Measurements from ENCODE around the gene DAG1.

Gene DAG1

GRCh38 chr3:49539659-49540560, 69.8 kb downstream of the DAG1 start:
- Histone ChIP-seq H3K27ac (ENCODE audit: low read depth, low read length) (peak overlapping the region; percentile 10; the same call in 1 of the 2 replicates), H3K4me1 (ENCODE audit: control insufficient read depth, low read length) (peaks cover 21% of the 10 kb centered on the region)

GRCh38 chr3:49552087-49552486, 82.0 kb downstream of the DAG1 start:
- no peak overlapping the region for H3K4me3 ChIP-seq (ENCODE audit: low read length)
- TF ChIP-seq CTCF (IDR thresholded peaks at IDR 0.05; ENCODE audit: low read depth, low read length, poor library complexity, severe bottlenecking): no peak
- no peak for TF ChIP-seq EZH2phosphoT487 (IDR thresholded peaks at IDR 0.05; ENCODE audit: borderline replicate concordance, low read length)
- peaks cover 18% of the 10 kb centered on the region for H3K4me1 ChIP-seq (ENCODE audit: control insufficient read depth, low read length)

More at GRCh38 chr3:49539659-49540560, 69.8 kb downstream of the DAG1 start:
- Histone ChIP-seq H4K20me1 (ENCODE audit: control insufficient read depth, insufficient read depth, low read depth, low read length) (no peaks in the 10 kb centered on the region), H3K9me3 (ENCODE audit: control insufficient read depth, insufficient read depth, low read length) (no peaks in the 10 kb centered on the region), H3K36me3 (ENCODE audit: control insufficient read depth, low read length) (no peaks in the 10 kb centered on the region), H3K4me2 (ENCODE audit: low read length) (peak overlapping the region; percentile 87), H3F3A (ENCODE audit: control insufficient read depth, insufficient read depth) (no peaks in the 10 kb centered on the region), H3K4me3 (ENCODE audit: low read length) (peak overlapping the region; percentile 76), H3K9me2 (replicated peaks; ENCODE audit: control insufficient read depth, low read length) (no peaks in the 10 kb centered on the region), H3K79me2 (ENCODE audit: control insufficient read depth, low read length) (no peaks in the 10 kb centered on the region), H3K27me3 (ENCODE audit: control insufficient read depth, low read length) (peaks cover 13% of the 10 kb centered on the region)
- TF ChIP-seq CTCF (IDR thresholded peaks at IDR 0.05; ENCODE audit: low read depth, low read length, poor library complexity, severe bottlenecking) (peak; percentile 97), EZH2phosphoT487 (IDR thresholded peaks at IDR 0.05; ENCODE audit: borderline replicate concordance, low read length) (no peak)

GRCh38 chr3:49553324-49553691, 83.2 kb downstream of the DAG1 start:
- TF ChIP-seq CTCF (IDR thresholded peaks at IDR 0.05; ENCODE audit: low read depth, low read length, poor library complexity, severe bottlenecking) (no peak), EZH2phosphoT487 (IDR thresholded peaks at IDR 0.05; ENCODE audit: borderline replicate concordance, low read length) (no peak)
- Histone ChIP-seq H3K36me3 (ENCODE audit: control insufficient read depth, low read length) (no peaks in the 10 kb centered on the region), H3F3A (ENCODE audit: control insufficient read depth, insufficient read depth) (0 out of 2 replicates have a peak, but pooled peaks cover 5% of the 10 kb centered on the region), H4K20me1 (ENCODE audit: control insufficient read depth, insufficient read depth, low read depth, low read length) (no peaks in the 10 kb centered on the region), H3K9me3 (ENCODE audit: control insufficient read depth, insufficient read depth, low read length) (no peaks in the 10 kb centered on the region), H3K27me3 (ENCODE audit: control insufficient read depth, low read length) (peaks cover 34% of the 10 kb centered on the region), H3K27ac (ENCODE audit: low read depth, low read length) (no peak overlapping the region), H3K9me2 (replicated peaks; ENCODE audit: control insufficient read depth, low read length) (no peaks in the 10 kb centered on the region), H3K4me1 (ENCODE audit: control insufficient read depth, low read length) (peaks cover 18% of the 10 kb centered on the region), H3K79me2 (ENCODE audit: control insufficient read depth, low read length) (no peaks in the 10 kb centered on the region), H3K4me3 (ENCODE audit: low read length) (peak overlapping the region; percentile 79), H3K4me2 (ENCODE audit: low read length) (peak overlapping the region; percentile 92)

More at GRCh38 chr3:49552087-49552486, 82.0 kb downstream of the DAG1 start:
- Histone ChIP-seq H3K27ac (ENCODE audit: low read depth, low read length) (no peak overlapping the region), H3K79me2 (ENCODE audit: control insufficient read depth, low read length) (no peaks in the 10 kb centered on the region), H3K27me3 (ENCODE audit: control insufficient read depth, low read length) (peaks cover 28% of the 10 kb centered on the region), H3F3A (ENCODE audit: control insufficient read depth, insufficient read depth) (0 out of 2 replicates have a peak, but pooled peaks cover 5% of the 10 kb centered on the region), H4K20me1 (ENCODE audit: control insufficient read depth, insufficient read depth, low read depth, low read length) (no peaks in the 10 kb centered on the region), H3K9me2 (replicated peaks; ENCODE audit: control insufficient read depth, low read length) (no peaks in the 10 kb centered on the region), H3K4me2 (ENCODE audit: low read length) (no peak overlapping the region), H3K9me3 (ENCODE audit: control insufficient read depth, insufficient read depth, low read length) (no peaks in the 10 kb centered on the region), H3K36me3 (ENCODE audit: control insufficient read depth, low read length) (no peaks in the 10 kb centered on the region)
